ENCODE measurements around the gene B4GALT5.

Gene B4GALT5

GRCh38 chr20:49610691-49611538, 102.8 kb downstream of the B4GALT5 start:
- TF ChIP-seq CTCF (IDR thresholded peaks at IDR 0.05), result peak; percentile 99

- peak; percentile 99 for TF ChIP-seq CTCF (IDR thresholded peaks at IDR 0.05)
Observed at GRCh38 chr20:49608752-49609670, 104.7 kb downstream of the B4GALT5 start.

DNA sequence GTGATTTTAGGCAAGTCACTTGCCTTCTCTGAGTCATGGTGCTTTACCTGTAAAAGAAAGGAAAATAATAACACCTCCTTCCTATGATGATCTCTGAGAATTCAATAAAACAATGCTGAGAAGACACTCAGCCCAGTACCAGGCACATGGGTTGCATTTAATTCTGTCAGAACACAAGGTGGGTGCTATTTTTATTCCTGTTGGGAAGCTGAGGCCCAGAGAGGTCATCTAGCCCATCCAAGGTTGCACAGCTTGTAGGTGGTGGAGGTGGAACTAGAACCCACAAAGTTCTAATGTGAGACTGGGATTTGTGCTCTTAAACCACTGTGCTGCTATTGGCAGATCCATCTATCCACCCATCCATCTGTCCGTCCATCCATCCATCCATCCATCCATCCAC, 106.1 kb downstream of the B4GALT5 start:
- no peak for TF ChIP-seq CTCF (IDR thresholded peaks at IDR 0.05)

DNA sequence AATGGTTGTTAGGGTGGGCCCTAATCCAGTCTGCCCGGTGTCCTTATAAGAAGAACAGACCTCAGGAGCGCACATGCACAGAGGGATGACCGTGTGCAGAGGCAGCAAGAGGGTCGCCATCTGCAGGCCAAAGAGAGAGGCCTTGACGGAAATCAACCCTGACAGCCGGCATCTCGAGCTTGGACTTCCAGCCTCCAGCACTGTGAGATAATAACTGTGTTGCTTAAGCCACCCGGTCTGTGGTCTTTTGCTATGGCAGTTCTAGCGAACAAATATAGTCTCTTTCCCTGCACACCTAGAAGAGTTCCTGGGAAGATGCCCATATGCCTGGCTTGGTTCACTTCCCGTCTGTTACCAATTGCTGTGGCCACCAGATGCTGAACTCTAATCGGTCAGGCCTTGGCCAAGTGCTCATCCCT, 110.5 kb downstream of the B4GALT5 start:
- TF ChIP-seq CTCF (IDR thresholded peaks at IDR 0.05), result 0 out of 2 replicates have a peak, but pooled peaks have one; percentile 11

DNA sequence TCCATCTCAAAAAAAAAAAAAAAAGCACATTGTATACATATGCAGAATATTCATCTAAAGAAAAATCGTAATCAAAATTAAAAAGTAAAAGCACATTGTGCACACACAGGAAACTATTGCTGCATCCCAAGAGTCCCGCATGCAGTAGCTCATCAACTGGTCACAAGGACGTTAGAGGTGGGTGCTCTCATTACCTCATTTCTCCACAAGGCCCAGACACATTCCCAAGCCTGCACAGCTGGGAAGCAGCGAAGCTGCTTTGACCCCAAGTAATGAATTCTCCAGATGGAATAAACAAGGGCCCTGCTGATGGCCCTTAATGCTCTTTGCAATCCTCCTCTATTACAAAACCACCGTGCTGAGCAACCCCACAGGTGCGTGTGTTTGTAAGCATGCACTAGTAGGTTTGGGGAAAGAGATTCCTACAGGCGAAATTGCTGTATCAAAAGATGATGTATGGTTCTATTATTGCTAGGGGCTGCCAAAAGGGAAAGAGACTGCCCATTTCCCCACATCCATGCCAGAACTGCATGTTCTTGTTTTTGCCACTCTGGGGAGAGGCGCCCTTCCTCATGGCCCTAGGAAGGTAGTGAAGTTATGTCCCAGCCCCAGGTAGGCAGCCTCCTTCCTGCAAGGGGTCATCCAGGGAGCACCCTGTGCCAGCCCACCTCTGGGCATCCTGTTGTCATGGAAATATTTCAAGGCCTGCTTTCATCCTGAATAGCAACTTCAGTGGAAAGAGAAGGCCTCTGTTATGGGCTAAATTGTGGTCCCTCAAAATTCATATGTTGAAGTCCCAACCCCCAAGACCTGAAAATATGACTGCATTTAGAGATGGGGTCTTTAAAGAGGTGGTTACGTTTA, 111.1 kb downstream of the B4GALT5 start:
- no peak for TF ChIP-seq CTCF (IDR thresholded peaks at IDR 0.05)

DNA sequence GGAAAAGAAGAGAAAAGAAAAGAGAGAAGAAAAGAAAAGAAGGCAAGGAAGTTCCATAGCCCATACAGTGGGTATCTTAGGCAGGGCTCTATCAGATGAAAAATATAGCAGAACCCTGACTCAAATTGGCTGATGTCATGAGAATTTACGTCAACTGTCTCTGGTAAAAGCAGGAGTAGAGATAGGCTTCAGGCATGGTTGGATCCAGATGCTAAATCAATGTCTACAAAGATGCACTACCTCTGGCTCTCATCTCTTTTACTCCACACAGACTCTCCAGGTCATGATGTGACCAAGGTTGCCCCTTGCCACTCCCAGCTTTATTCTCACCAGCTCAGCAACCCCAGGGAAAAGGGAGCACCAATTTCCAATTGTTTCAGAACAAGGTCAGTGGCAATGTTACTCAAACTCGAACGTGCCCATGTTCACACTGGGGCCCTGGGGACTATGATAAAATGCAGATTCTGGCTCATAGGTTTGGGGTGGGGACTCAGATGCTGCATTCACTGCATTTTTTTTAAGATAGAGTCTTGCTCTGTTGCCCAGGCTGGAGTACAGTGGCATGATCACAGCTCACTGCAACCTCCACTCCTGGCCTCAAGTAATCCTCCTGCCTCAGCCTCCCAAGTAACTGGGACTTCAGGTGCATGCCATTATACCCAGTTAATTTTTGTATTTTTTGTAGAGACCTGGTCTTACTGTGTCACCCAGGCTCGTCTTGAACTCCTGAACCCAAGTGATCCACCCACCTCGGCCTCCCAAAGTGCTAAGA, 112.3 kb downstream of the B4GALT5 start:
- no peak for TF ChIP-seq CTCF (IDR thresholded peaks at IDR 0.05)
